GM20431 (cell line): ENCODE results near the gene SEMA4C.
"Not testable (repeated sequence)": the region's sequence is repeated elsewhere in the genome, so short reads cannot be mapped to it uniquely, and the experiment has no call there.

ENCODE experiments used
- in situ Hi-C: fragments of 300-500 bp; cut with MseI, MboI; formaldehyde crosslinking; loops from one replicate; pipeline ENCODE4 v1.15.0; 2020; ENCODE audit warnings: low sequenced_read_pairs; ENCODE audit not compliant: unreplicated experiment

The SEMA4C gene

DNA sequence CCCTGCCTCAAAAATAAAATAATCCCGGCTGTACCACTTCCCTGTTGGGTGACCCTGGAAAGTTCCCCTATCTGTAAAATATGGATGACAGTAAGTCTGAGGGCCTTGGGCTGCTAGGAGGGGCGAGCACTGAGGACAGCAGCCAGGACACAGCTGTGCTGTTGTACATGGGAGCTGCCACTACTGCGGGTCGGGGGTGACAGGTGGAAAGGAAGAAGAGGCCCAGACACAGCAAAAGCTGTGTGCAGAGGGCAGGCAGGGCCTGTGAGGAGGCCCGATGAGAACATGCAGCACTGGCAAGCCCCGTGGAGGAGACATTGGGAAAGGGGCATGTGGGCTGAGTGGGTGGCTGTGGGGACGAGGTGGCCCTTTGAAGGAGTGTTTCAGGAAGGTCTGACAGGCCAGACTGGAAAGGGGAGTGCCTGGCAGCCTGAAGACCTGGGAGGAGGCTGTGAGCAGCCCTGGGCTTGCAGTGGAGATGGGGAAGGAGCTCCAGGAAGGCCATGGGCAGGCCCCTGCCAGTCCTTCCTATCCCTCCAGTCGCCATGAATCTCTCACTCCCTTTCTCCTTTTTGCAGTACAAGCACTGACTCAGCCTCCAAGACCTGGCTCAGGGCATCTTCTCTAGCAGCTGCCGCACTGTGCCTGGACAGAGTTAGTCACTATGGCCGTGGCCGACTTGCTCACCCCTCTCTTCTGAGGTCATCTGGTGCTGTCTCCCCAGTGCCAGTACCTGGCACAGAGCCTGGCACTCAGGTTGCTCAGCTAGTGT, 28.9 kb upstream of the SEMA4C start:
- in situ Hi-C loops: no loop called here

DNA sequence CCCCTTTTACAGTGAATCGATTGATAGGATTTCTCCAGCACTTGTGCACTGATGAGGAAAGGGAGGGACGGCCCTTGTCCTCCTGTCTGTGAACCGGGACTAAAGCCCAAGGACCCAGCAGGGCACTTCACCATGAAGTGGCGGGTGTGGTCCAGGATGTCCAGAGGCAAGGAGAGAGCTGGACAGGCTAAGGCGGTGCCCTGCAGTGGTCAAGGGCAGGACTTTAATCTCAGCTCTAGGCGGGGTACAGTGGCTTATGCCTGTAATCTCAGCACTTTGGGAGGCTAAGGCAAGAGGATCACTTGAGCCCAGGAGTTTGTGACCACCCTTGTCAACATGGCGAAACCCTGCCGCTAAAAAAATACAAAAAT, 28.2 kb upstream of the SEMA4C start:
- in situ Hi-C loops: no loop called here

DNA sequence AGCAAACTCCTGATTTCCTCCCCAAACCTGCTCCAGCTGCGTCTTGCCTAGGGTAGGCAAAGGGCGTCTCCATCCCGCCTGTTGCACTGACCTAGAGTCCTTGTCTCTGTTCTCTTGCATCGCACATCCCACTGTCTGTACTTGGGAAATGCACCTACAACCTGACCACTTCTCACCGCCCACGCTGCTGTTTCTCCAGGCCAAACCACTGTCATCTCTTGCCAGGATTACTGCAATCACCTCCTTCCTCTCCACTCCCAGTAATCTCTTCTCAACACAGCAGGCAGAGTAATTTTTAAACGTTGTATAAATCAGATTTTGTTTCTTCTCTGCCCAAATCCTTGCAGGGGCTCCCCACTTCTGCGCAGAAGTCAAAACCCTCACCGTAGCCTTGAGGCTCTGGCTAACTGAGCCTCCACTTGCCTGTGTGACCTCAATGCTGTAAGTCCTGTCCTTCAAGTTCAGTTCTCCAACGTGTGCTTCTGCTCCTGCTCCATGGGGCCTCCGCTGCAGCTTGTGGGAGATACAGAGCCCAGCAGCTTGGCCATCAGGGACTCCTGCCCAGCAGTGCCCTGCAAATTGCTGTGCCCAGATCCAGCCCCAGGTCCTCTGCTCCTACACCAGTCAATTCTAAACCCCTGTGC, 27.7 kb upstream of the SEMA4C start:
- in situ Hi-C loops: no loop called here

DNA sequence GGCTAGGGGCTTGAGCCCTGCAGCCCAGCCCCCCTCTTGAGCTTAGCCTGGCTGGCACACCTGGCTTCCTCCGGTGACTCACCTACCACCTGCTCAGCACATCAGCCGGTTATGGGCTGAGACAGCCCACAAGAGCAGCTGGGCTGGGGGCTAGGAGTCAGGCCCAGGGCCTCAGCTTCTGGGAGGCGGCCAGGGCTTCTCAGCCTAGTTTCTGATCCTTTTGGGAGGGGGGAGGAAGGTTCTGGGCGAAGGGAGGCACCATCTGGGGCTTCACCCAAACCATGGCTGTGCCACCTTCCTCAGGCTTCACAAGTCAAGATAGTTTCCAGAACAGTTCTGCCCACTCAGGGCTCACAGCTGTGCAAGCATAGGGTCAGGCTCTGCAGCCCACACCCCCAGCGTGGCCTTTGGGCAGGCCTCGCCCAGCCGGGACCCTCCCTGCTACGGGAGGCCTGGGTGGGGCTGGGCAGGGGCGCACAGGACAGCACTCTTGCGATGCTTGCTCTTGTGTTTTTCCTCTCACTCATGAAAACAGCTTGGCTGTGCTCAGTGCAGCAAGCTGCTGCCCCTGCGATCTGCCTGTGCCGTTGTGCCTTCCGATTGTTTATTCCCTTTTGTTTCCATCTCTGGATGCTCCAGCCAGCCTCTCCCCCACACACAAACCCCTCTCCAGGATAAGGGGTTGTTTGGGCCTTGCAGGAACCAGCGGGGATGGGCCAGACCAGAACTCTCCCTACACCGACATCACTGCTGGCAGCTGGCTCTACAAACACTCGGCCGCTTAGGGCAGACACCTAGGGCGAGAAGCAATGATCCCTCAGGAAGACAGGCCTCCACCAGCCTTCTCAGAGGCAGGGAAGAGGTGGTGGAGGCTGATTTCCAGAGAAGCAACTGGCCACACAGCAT, 26.1 kb upstream of the SEMA4C start:
- in situ Hi-C loops: no loop called here

DNA sequence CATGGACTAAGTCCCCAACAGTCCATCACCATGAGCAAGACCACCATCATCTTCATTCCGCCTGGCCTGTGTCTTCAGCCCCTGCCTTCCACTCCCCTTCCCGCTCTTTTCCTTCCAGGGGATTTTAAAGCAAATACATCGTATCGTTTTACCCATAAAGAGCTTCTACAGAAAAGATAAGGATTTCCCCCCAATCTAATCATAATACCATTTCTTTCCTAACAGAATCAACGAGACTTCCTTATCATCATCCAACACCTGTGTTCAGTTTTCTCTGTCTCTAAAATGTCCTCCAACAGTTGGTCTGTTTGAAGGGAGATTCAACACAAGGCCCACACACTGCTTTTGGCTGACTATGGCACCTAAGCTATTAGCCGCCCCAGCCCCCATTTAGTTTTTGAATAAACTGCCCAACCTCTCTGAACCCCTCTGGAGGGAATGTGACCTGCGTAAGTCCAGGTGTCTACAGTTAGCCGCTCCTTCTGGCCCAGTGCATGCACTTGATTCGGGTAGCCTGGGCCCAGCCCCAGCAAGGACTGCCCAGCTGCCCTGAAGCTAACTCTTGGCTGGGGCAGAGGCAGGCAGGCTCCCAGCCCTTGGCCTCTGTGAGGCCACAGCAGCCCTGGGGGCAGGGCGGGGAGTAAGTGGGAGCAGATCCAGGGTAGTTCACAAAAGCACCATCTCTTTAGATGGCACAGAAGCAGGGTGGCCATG, 25.3 kb upstream of the SEMA4C start:
- in situ Hi-C loops: no loop called here

DNA sequence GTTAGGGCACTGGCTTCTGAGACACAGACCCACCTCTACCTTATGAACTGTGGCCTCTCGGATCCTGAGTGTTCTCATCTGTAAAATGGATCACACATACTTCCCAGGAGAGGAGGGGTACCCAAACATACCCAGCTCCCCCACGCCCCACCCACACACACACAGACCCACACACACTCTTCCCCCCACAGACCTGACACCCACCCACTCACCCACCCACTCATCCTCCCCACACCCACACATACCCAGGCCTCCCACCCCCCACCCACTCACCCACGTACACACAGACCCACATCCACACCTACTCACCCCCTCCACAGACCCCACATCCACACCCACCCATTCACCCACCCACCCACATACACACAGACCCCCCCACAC, 24.3 kb upstream of the SEMA4C start:
- in situ Hi-C loops: no loop called here

DNA sequence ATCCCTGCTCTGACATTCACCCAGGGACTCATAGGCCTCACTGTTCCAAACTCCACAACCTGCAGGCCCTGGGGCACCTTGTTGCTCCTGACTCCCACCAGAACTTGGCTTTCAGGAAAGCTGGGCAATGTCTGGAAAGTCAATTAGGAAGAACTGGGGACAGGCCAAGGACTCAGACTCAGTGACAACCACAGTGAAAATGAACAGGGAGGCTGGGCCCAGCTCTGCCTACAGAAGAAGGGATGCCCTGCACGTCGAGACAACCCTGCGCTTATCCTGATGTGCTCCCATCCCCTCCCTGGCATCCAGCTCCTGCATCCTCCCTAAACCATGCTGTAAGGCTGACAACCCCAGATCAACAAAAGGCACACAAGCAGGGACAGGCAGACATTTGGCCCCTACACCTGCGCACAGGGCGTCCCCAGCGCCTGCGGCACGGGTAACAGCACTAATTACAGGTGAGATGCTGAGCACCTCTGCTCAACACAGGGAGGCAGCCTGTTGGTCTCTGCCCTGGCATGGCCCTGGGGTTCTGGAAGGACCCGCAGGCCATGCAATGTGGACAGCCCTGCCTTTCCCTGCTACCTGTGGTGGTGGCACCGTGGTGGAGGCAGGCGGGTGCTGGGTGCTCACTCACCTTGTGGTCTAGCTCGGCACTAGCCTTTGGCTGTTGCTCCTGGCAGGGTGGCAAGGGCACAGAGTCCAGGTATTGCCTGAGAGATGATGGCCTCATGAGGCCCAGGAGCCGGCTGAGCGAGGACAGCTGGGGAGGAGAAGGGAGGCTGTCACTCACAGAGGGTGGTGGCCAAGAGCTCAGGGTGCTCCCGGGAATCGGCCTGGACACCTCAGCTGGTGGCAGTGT, 23.6 kb upstream of the SEMA4C start:
- in situ Hi-C loops: no loop called here

DNA sequence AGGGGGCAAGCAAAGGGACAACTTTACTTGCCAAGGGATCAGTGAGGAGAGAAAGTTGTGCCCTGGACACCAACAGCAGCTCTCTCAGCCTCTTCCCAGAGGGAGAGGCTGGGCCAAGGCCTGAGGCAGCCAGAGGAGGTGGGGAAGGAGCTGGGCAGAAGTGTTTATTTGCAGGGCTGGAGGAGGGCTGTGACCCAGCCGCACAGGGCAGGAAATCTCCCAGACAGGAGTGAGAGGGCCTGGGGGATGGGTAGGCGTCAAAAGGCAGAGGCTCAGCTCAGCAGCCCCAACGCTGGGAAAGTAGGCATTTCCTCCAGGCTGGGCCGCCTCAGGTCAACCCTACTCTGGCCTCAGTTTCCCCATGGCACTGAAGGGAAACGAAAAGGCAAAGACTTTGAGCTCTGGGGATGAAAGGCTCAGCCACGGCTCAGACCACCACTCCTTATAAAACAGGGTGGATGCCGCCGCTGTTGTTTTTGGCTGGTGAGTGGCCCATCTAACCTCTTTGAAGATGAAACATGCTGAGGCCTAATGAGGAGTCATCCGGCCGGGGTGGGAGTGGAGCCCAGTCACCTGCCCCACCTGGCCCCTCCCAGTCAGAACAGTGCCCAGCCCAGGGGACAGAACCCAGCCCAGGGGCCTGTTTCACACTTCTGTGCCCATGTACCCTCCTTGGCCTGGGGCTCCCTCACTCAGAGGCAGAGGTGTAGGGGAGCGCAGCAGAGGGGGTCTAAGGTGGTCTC, 21.9 kb upstream of the SEMA4C start:
- in situ Hi-C loops: no loop called here

DNA sequence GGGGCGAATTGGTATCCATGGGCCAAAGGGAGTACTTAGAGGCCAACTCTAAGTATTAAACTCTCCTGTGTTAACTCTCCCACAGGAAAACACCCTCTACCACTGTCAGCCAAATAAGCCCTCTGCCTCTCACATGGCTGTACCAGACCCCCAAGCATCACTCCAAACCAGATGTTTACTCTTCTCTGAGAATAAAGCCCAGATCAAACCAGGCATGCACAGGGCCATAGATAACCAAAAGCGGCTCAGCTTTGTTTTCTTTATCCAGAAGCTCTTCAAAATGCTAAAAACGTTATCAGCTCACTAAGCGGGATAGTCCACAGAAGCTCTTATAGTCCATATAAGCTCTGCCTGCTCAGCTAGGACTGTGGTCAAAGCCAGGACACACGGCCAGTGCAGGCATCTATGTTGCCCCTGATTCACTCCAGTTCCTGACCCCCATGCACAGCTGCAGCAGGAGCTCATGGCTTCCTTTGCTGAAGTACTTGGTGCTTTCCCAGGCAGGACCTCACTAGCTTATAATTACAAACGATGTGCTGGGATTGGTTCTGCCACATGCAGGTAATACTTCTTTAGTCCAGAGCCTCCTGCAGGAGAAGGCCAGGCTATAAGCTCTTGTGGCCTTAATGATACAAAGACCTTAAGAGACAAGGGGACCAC, 21.0 kb upstream of the SEMA4C start:
- in situ Hi-C loops: no loop called here

DNA sequence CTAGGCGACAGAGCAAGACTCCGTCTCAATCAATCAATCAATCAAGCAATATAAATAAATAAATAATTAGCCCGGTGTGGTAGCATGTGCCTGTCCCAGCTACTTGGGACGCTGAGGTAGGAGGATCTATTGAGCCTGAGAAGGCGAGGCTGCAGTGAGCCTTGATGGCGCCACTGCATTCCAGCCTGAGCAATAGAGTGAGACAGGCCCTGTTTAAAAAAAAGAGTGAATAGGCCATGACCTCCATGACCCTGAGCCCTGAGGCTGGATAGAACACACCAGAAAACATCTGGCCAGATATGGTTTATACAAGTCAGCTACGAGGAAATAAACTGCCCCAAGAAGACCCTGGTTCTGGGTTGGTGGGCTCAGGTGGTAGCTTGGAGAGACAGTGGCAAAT, 20.4 kb upstream of the SEMA4C start:
- in situ Hi-C loops: no loop called here

DNA sequence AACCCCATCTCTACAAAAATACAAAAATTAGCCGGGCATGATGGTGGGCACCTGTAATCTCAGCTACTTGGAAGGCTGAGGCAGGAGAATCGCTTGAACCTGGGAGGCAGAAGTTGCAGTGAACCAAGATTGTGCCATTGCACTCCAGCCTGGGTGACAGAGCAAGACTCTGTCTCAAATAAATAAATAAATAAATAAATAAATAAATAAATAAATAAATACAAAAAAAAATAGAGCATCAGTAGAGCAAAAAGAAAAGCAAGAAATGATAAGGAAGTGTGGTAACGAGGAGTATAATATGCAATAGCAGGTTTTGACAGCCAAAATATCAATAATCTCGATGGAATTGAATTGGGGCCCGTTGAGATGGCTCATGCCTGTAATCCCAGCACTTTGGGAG, 19.6 kb upstream of the SEMA4C start:
- in situ Hi-C loops: not testable (repeated sequence)

DNA sequence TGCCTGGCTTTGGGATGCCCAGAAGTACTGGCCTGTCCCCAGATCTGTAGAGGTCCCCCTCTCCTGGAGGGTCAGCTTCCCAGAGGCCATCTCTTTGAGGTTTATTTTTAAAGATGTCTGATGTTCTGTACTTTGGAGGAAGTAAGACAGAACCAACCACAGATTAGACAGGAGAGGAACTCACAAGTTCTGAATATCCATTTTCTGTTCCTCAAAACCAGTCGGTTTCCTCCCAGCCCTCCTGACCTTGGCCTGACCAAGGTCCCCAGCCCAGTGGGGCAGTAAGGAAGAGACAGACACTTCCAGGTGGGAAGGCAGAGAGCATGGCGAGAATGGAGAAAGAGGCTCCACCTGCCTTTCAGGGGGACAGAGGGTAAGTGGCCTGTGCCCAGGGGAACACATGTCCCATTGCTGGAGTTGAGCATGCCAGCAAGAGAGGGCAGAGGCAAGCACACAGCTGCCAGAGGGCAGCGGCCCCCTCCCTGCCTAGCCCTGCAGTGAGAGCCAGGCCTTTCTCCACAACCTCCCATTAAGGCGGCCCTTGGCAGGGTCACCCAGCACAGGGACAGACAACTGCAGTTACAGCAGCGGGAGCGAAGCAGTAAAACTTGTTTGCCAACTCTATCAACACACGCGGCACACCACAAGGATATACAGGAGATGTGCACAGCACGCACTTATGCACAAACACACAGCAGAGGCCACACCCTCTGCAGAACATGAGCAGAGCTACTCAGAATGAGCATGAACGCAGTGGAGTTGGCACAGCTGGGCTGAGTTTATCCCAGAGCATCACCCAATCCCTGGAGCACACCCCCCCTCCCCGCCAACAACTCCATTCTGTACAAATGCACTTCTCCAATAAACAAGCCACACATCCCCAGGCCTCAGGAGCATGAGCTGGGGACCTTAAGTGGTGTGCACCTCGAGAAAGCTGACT, 18.5 kb upstream of the SEMA4C start:
- in situ Hi-C loops: no loop called here

DNA sequence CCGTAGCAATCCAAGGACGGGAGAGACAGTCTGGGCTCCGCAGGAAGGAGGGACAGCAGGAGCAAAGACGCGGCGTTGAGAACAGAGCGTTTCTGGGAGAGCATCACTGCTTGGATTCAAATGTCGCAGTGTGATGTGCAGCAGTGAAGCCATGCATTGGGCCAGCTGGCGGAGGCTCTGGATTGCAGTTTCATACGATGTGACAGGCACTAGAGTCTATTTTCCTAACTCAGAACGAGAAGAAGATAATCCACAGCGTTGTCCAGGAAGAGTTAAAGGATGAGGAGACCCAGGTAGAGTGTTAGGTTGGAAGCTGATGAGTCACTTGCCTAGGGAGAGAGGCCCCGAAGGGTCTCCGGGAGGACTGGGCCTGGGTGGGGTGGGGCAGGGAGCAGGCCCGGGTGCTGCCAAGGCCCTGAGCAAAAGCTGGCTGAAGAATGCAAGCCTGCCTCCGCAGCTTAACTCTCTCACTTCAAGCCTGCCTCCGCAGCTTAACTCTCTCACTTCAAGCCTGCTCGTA, 17.7 kb upstream of the SEMA4C start:
- in situ Hi-C loops: no loop called here

DNA sequence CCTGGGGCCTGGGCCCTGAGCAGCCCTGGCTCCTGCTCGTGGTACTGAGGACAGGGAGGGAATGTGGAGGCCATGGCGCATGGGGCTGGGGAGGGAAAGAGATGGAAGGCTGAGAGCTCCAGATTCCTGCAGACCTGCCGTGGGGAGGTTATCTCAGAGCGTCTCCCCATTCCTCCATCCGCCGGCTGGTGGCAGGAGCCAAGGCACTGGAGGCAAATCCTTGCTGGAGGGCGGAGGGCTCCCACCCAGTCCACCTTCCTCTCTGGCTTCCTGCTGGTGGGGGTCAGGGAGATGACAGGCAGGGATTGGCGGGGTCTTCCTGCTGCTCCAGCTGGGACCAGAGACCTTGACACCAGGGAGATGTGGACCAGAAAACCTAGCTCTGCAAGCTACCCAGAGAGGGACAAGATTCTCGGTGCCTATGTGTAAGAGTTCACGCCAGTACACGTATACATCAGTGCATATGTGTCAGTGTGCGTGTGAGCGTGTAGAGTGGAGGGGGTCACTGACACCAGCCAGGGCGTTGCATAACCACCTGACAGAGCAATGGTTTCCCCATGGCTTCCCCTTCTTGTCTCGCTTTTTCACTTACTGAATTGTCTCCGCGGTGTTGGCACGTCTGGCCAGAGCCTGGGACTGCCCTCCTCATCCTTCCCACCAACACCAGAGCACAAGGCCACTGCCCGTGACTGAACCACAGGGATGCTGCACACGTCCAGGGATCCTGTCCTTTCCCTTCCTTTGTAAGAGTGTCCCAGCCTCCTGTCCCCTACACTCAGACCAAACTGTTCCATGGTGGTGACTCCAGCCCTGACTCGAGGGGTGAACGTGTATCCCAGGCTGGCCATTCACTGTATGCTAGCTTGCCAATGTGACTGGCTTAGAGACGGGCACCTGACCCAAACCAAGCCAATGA, 15.8 kb upstream of the SEMA4C start:
- in situ Hi-C loops: no loop called here

DNA sequence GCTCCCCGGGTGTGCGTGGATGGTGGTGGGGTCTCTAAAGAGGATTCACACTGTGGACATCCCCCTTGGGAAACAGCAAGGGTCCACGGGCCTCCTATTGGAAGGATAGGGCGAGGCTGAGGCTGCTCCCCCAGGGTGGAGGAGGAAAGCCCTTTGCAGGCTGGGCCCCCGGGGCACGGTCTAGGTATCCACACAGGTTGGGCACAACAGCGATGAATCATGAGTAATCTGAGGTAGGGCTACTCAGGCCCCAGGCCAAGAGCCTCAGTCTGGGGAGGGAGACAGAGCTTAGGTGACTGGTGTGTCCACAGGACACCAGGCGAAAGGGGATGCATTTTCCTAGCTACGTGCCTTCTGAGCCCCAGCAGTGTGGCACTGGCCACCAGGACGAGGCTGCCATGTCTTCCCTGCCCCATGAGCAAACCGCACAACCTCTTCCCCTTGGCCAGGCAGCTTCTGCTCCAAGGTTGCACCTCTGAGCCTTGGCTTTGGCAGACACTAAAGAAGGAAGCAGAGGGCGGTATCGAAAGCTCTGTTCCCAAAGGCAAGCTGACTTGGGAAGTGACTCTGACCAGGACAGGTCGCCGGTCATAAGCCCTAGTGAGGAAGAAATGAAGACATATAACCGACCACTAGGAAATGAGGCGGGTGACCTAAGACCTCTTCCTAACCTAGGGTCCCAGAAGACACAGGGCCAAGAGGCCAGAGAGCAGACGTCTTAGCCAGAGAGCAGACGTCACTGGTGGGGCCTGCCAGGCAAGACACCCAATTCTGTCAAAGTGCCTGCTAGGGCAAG, 14.6 kb upstream of the SEMA4C start:
- in situ Hi-C loops: no loop called here
